AG04450 (cell line): ENCODE measurements around the gene LRRC8C. TPM values are rescaled to one million over a fixed set of nuclear protein-coding genes. Genes with fewer than 3 reads are reported as not detected.

Experiments used
- CTCF ChIA-PET: fragments of 300-600, 350-600 bp; formaldehyde crosslinking; extraction: SDS; loops from one replicate; lab custom pipeline; 2022; ENCODE audit warnings: antibody characterized with exemption, inconsistent platforms; lab: Charles Lee
- POLR2A ChIA-PET: fragments of 350-600 bp; formaldehyde crosslinking; extraction: SDS; loops from one replicate; lab custom pipeline; 2021; ENCODE audit warnings: antibody characterized with exemption, inconsistent platforms; lab: Yijun Ruan, JAX
- DNase-seq: peaks from one replicate; pipeline ENCODE4 v3.0.0-alpha.2; 2011; ENCODE audit warnings: low read depth, low spot score
- H3K27ac ChIP-seq: one replicate; pipeline ENCODE4 v1.5.1; 2012; ENCODE audit warnings: low read depth, low read length, control low read depth
- H3K27me3 ChIP-seq: one replicate; pipeline ENCODE4 v1.6.0; 2012; ENCODE audit warnings: low read length; ENCODE audit not compliant: control insufficient read depth, insufficient read depth
- H3K4me3 ChIP-seq: 2 replicates; pipeline ENCODE4 v1.5.1; 2011; ENCODE audit warnings: mild to moderate bottlenecking, low read depth, low read length, control low read depth
- H3K9me3 ChIP-seq: 2 replicates; pipeline ENCODE4 v1.5.1; 2012; ENCODE audit warnings: low read length; ENCODE audit not compliant: control insufficient read depth, insufficient read depth
- CTCF ChIP-seq: IDR thresholded peaks from 2 replicates; pipeline ENCODE4 v1.5.1; 2011; ENCODE audit warnings: low read depth, low read length, control low read depth, inconsistent platforms
- polyA plus RNA-seq: library from polyadenylated mRNA; depleted of rRNA; stranded (reverse); fragments of >200 nt; gene quantifications from 2 replicates; pipeline ENCODE4 v1.2.3, GENCODE V29; 2011

The LRRC8C gene
- polyA plus RNA-seq, 1 experiment, result 19.4 TPM

- no peak for DNase-seq
- no peak for TF ChIP-seq CTCF
- POLR2A ChIA-PET, result no interaction called here
- Histone ChIP-seq H3K27me3 (no peaks in the 10 kb centered on the region), H3K27ac (no peak overlapping the region), H3K9me3 (no peaks in the 10 kb centered on the region), H3K4me3 (no peak overlapping the region)
- CTCF ChIA-PET, result no interaction called here
These were observed 101.5 kb downstream of the LRRC8C start for GRCh38 chr1:89734442-89734841.

- Histone ChIP-seq H3K27me3 (no peaks in the 10 kb centered on the region), H3K4me3 (no peak overlapping the region), H3K9me3 (no peaks in the 10 kb centered on the region), H3K27ac (no peak overlapping the region)
- POLR2A ChIA-PET, result no interaction called here
- no peak for DNase-seq
- no peak for TF ChIP-seq CTCF
- CTCF ChIA-PET, result interaction anchor here (1.4 kb wide), 1 partner anchor 27 kb away, joined by 3 read pairs; no protein-coding TSS in a partner anchor
These were observed 102.6 kb downstream of the LRRC8C start for GRCh38 chr1:89735479-89735878.

- Histone ChIP-seq H3K9me3 (no peaks in the 10 kb centered on the region), H3K27ac (no peak overlapping the region), H3K27me3 (no peaks in the 10 kb centered on the region), H3K4me3 (no peak overlapping the region)
- ChIA-PET POLR2A (no interaction called here), CTCF (interaction anchor here (1.4 kb wide), 1 partner anchor 26 kb away, joined by 3 read pairs; no protein-coding TSS in a partner anchor)
- DNase-seq, result no peak
- no peak for TF ChIP-seq CTCF
These were observed 104.2 kb downstream of the LRRC8C start for GRCh38 chr1:89736937-89737733.

GRCh38 chr1:89737985-89738510 lies 105.1 kb downstream of the LRRC8C start:
- Histone ChIP-seq H3K27ac (no peak overlapping the region), H3K9me3 (no peaks in the 10 kb centered on the region), H3K27me3 (no peaks in the 10 kb centered on the region), H3K4me3 (no peak overlapping the region)
- no peak for TF ChIP-seq CTCF
- ChIA-PET POLR2A (no interaction called here), CTCF (interaction anchor here (0.7 kb wide), 1 partner anchor 25 kb away, joined by 3 read pairs; no protein-coding TSS in a partner anchor)
- DNase-seq, result no peak
